H1 (cell line): Measurements from ENCODE around the gene ELANE. TPM values are rescaled to one million over a fixed set of nuclear protein-coding genes. Genes with fewer than 3 reads are reported as not detected.

Experiments used
- CTCF ChIA-PET: fragments of 300-600 bp; sonication (Branson Sonifier 250); formaldehyde crosslinking; loops from one replicate; lab custom pipeline; 2021; ENCODE audit not compliant: partially characterized antibody; lab: Charles Lee
- POLR2A ChIA-PET: fragments of 300-600 bp; sonication (Branson Sonifier 250); formaldehyde crosslinking; loops from one replicate; lab custom pipeline; 2021; ENCODE audit warnings: inconsistent platforms; ENCODE audit not compliant: partially characterized antibody; lab: Charles Lee
- DNase-seq, 2 experiments: peaks; one replicate each; pipeline versions ENCODE4 v3.0.0 to v3.0.0-alpha.2; 2010 to 2022; ENCODE audit warnings: low spot score in 2 of 2, low read depth in 1 of 2, mixed read lengths in 1 of 2
- FAIRE-seq: peaks from 2 replicates; lab custom pipeline; 2011; peaks lifted over from hg19 to GRCh38; lab: Jason Lieb, UNC
- H2AFZ ChIP-seq: 2 replicates; pipeline ENCODE4 v1.8.1; 2012; ENCODE audit warnings: low read length, inconsistent platforms
- H2AK5ac ChIP-seq: 2 replicates; pipeline ENCODE4 v1.6.1; 2013; ENCODE audit warnings: low read depth, low read length
- H2BK120ac ChIP-seq: replicated peaks from 2 replicates; pipeline ENCODE3; 2013; ENCODE audit warnings: low read depth, low read length, inconsistent platforms
- H2BK12ac ChIP-seq: 2 replicates; pipeline ENCODE4 v1.6.1; 2013; ENCODE audit warnings: low read depth, low read length
- H2BK15ac ChIP-seq: 2 replicates; pipeline ENCODE4 v1.6.1; 2013; ENCODE audit warnings: low read length
- H2BK20ac ChIP-seq: 2 replicates; pipeline ENCODE4 v1.6.1; 2013; ENCODE audit warnings: low read length
- H2BK5ac ChIP-seq: 2 replicates; pipeline ENCODE4 v1.6.1; 2013; ENCODE audit warnings: low read depth, low read length
- H3K14ac ChIP-seq: 2 replicates; pipeline ENCODE4 v1.6.1; 2013; ENCODE audit warnings: inconsistent platforms; ENCODE audit not compliant: insufficient read length
- H3K18ac ChIP-seq: 2 replicates; pipeline ENCODE4 v1.6.1; 2013; ENCODE audit warnings: low read length; ENCODE audit errors: extremely low read depth
- H3K23ac ChIP-seq: 2 replicates; pipeline ENCODE4 v1.6.1; 2013; ENCODE audit warnings: inconsistent platforms; ENCODE audit not compliant: insufficient read length
- H3K23me2 ChIP-seq: 2 replicates; pipeline ENCODE4 v1.6.1; 2013; ENCODE audit warnings: low read depth, low read length
- H3K27ac ChIP-seq: 2 replicates; pipeline ENCODE4 v1.6.1; 2011; ENCODE audit warnings: low read depth, low read length, inconsistent platforms
- H3K27me3 ChIP-seq, 4 experiments: replicated peaks in 1 of 4; 1 replicate in 1 of 4; 2 replicates in 3 of 4; pipeline versions ENCODE4 v1.6.1 to v1.8.1; 2011 to 2013; ENCODE audit warnings: low read length in 3 of 4, mild to moderate bottlenecking in 3 of 4, inconsistent platforms in 2 of 4, mixed read lengths in 2 of 4, moderate library complexity in 1 of 4; ENCODE audit not compliant: control insufficient read depth in 3 of 4, insufficient read depth in 3 of 4; ENCODE audit errors: extremely low read depth in 1 of 4
- H3K36me3 ChIP-seq, 4 experiments: 2 replicates each; pipeline versions ENCODE4 v1.6.1 to v1.8.1; 2011 to 2013; ENCODE audit warnings: mild to moderate bottlenecking in 4 of 4, low read length in 3 of 4, moderate library complexity in 2 of 4, control low read depth in 1 of 4, inconsistent platforms in 1 of 4; ENCODE audit not compliant: insufficient read depth in 4 of 4, control insufficient read depth in 2 of 4
- H3K4ac ChIP-seq: replicated peaks from 2 replicates; pipeline ENCODE3; 2013; ENCODE audit warnings: low read length, low read depth, mixed read lengths, inconsistent platforms; ENCODE audit not compliant: insufficient read length
- H3K4me1 ChIP-seq, 4 experiments: replicated peaks in 1 of 4; 1 replicate in 1 of 4; 2 replicates in 3 of 4; pipeline versions ENCODE4 v1.6.1 to v1.8.1; 2011 to 2013; ENCODE audit warnings: low read length in 3 of 4, inconsistent platforms in 2 of 4, mixed read lengths in 1 of 4; ENCODE audit not compliant: insufficient read depth in 4 of 4, control insufficient read depth in 3 of 4
- H3K4me2 ChIP-seq, 2 experiments: 2 replicates each; pipeline versions ENCODE4 v1.6.1 to v1.8.1; 2011 to 2013; ENCODE audit warnings: low read depth in 2 of 2, low read length in 2 of 2, control low read depth in 1 of 2, inconsistent platforms in 1 of 2, mild to moderate bottlenecking in 1 of 2; ENCODE audit not compliant: insufficient read depth in 1 of 2
- H3K4me3 ChIP-seq, 4 experiments: fragments of 200-600, 300-600 bp in 1 of 4; sonication (generic), shearing (Covaris generic), sonication (Bioruptor Twin) in 1 of 4; 2 replicates each; pipeline versions ENCODE4 v1.5.1 to v1.8.1; 2011 to 2016; ENCODE audit warnings: low read length in 4 of 4, low read depth in 3 of 4, control low read depth in 2 of 4, inconsistent platforms in 2 of 4, mild to moderate bottlenecking in 2 of 4, mixed read lengths in 1 of 4, moderate library complexity in 1 of 4; ENCODE audit not compliant: insufficient read depth in 2 of 4; ENCODE audit errors: extremely low read depth in 1 of 4
- H3K56ac ChIP-seq: replicated peaks from 2 replicates; pipeline ENCODE3; 2013; ENCODE audit warnings: low read depth, mild to moderate bottlenecking, mixed read lengths, low read length, inconsistent platforms; ENCODE audit not compliant: insufficient read length
- H3K79me1 ChIP-seq: 2 replicates; pipeline ENCODE4 v1.6.1; 2013; ENCODE audit warnings: low read depth, low read length, control low read depth
- H3K79me2 ChIP-seq, 2 experiments: 2 replicates each; pipeline versions ENCODE4 v1.6.1 to v1.8.1; 2012 to 2013; ENCODE audit warnings: low read length in 2 of 2, mild to moderate bottlenecking in 2 of 2, inconsistent platforms in 1 of 2; ENCODE audit not compliant: insufficient read depth in 2 of 2, control insufficient read depth in 1 of 2
- H3K9ac ChIP-seq, 4 experiments: replicated peaks in 1 of 4; 1 replicate in 1 of 4; 2 replicates in 3 of 4; pipeline versions ENCODE4 v1.6.1 to v1.8.1; 2011 to 2013; ENCODE audit warnings: low read depth in 3 of 4, low read length in 3 of 4, control low read depth in 2 of 4, mild to moderate bottlenecking in 2 of 4, moderate library complexity in 2 of 4, inconsistent platforms in 1 of 4; ENCODE audit errors: extremely low read depth in 1 of 4
- H3K9me3 ChIP-seq, 2 experiments: 2 replicates each; pipeline versions ENCODE4 v1.6.1 to v1.8.1; 2012 to 2013; ENCODE audit warnings: mild to moderate bottlenecking in 2 of 2, moderate library complexity in 2 of 2, control low read depth in 1 of 2, inconsistent platforms in 1 of 2, low read depth in 1 of 2, low read length in 1 of 2, mixed read lengths in 1 of 2; ENCODE audit not compliant: insufficient read depth in 2 of 2
- H4K20me1 ChIP-seq, 2 experiments: replicated peaks in 1 of 2; 2 replicates each; pipeline versions ENCODE3 to v1.8.1; 2011 to 2013; ENCODE audit warnings: inconsistent platforms in 2 of 2, low read length in 2 of 2, mild to moderate bottlenecking in 1 of 2; ENCODE audit not compliant: insufficient read depth in 2 of 2, control insufficient read depth in 1 of 2
- H4K5ac ChIP-seq: 2 replicates; pipeline ENCODE4 v1.6.1; 2013; ENCODE audit warnings: low read length, low read depth, mixed read lengths, inconsistent platforms; ENCODE audit not compliant: insufficient read length
- H4K8ac ChIP-seq: 2 replicates; pipeline ENCODE4 v1.8.0; 2013; ENCODE audit warnings: mild to moderate bottlenecking, moderate library complexity, low read length, inconsistent platforms; ENCODE audit not compliant: insufficient read depth; ENCODE audit errors: extremely low read depth
- H4K91ac ChIP-seq: replicated peaks from 2 replicates; pipeline ENCODE3; 2013; ENCODE audit warnings: low read length, mixed read lengths, inconsistent platforms; ENCODE audit not compliant: insufficient read length
- BCL11A ChIP-seq, 2 experiments: IDR thresholded peaks; one replicate each; pipeline ENCODE4 v1.6.1; 2011; ENCODE audit warnings: low read depth in 2 of 2, low read length in 2 of 2, mild to moderate bottlenecking in 2 of 2
- BRCA1 ChIP-seq: IDR thresholded peaks from 2 replicates; pipeline ENCODE4 v1.6.1; 2012; ENCODE audit warnings: low read depth, low read length, improper control_type of control experiment
- CEBPB ChIP-seq: IDR thresholded peaks from 2 replicates; pipeline ENCODE4 v1.6.1; 2012; ENCODE audit warnings: low read depth, low read length
- MAFK ChIP-seq: IDR thresholded peaks from 2 replicates; pipeline ENCODE4 v1.6.1; 2012; ENCODE audit warnings: low read depth, mild to moderate bottlenecking, improper control_type of control experiment, low read length
- NRF1 ChIP-seq: IDR thresholded peaks from 2 replicates; pipeline ENCODE4 v1.6.1; 2011; ENCODE audit warnings: mild to moderate bottlenecking, low read depth, low read length, improper control_type of control experiment
- POLR2AphosphoS5 ChIP-seq: IDR thresholded peaks from 2 replicates; pipeline ENCODE4 v1.6.1; 2011; ENCODE audit warnings: low read depth, low read length
- POU5F1 ChIP-seq: IDR thresholded peaks from 2 replicates; pipeline ENCODE4 v1.6.1; 2011; ENCODE audit warnings: low read depth, mild to moderate bottlenecking, low read length, moderate library complexity
- SAP30 ChIP-seq: fragments of 300-600 bp; sonication (generic); IDR thresholded peaks from 2 replicates; pipeline ENCODE4 v1.7.1; 2012; ENCODE audit warnings: low read length, moderate library complexity, mild to moderate bottlenecking, inconsistent platforms; ENCODE audit not compliant: insufficient read depth, insufficient replicate concordance
- TEAD4 ChIP-seq: IDR thresholded peaks from 2 replicates; pipeline ENCODE4 v1.6.1; 2012; ENCODE audit warnings: low read depth, low read length, inconsistent platforms, mixed read lengths
- WGBS, 2 experiments: shearing (Covaris generic) in 1 of 2; methylation state at CpG; one replicate each; pipeline versions ENCODE4 v1.1.6 to v1.1.7; 2013 to 2015; ENCODE audit warnings: low lambda C conversion rate in 2 of 2, mixed read lengths in 2 of 2, inconsistent platforms in 1 of 2, low coverage in 1 of 2, missing lambda C conversion rate in 1 of 2; ENCODE audit not compliant: insufficient replicate concordance in 2 of 2, insufficient coverage in 1 of 2, insufficient read length in 1 of 2; ENCODE audit errors: extremely low coverage in 1 of 2, missing lambda C conversion rate in 1 of 2; 5-methylcytosine and 5-hydroxymethylcytosine counted together
- polyA plus RNA-seq, 7 experiments: library from polyadenylated mRNA; depleted of rRNA in 3 of 7; stranded (reverse) in 5 of 7; unstranded in 2 of 7; fragments of >200 nt in 5 of 7; fragments of 200-250 nt in 2 of 7; gene quantifications; 1 replicate in 5 of 7; 2 replicates in 1 of 7; 4 replicates in 1 of 7; pipeline versions ENCODE4 v1.2.1 to v1.2.3, GENCODE V29; 2011 to 2013; ENCODE audit warnings: missing spikeins in 2 of 7, mixed read lengths in 2 of 7
- total RNA-seq: library from RNA; stranded (reverse); fragmentation: NEBNext Ultra II Directional; extraction: Animal tissue kit (Norgen Biotek cat#: 25700); gene quantifications from 2 replicates; pipeline ENCODE4 v1.2.1, GENCODE V29; 2021

ELANE gene
- total and polyA plus RNA-seq, 2 of the 8 experiments (the other 6 are each of a cell fraction or from before 2014, with no cell fraction given): not detected

- H3K18ac ChIP-seq: no peak overlapping the region
- no peak overlapping the region for H2BK20ac ChIP-seq
- DNase-seq (no peak), FAIRE-seq (no peak)
- WGBS, 2 experiments: 87% methylated on average over 21 of the region's 37 CpGs; no CpG with 5 or more reads in 1 of the 2 experiments
- ChIA-PET CTCF (interaction anchor here (1.0 to 3.1 kb wide), 4 partner anchors 10 to 104 kb away, joined by 3 to 18 read pairs (median 6); no protein-coding TSS in a partner anchor), POLR2A (interaction anchor here (0.6 to 1.4 kb wide), 4 partner anchors 10 to 183 kb away, joined by 3 to 5 read pairs (median 4); no protein-coding TSS in a partner anchor)
- H3K27me3 ChIP-seq: peaks cover 7 to 21% (median 16%) of the 10 kb centered on the region in 4 experiments
- peaks cover 0 to 6% (median 4%) of the 10 kb centered on the region in 4 experiments; a peak in 4 of 7 replicates for H3K4me1 ChIP-seq
- H3K4ac ChIP-seq: no peak overlapping the region
- no peak overlapping the region for H3K9ac ChIP-seq
- H2AK5ac ChIP-seq: no peak overlapping the region
- H3K23ac ChIP-seq: no peak overlapping the region
- H3K27ac ChIP-seq: no peak overlapping the region
- no peak overlapping the region for H3K56ac ChIP-seq
- H3K9me3 ChIP-seq: no peaks in the 10 kb centered on the region
- H2BK120ac ChIP-seq: no peak overlapping the region
- no peak overlapping the region for H4K91ac ChIP-seq
- peaks cover 6% of the 10 kb centered on the region; the same call in 1 of the 2 replicates for H3K23me2 ChIP-seq
- no peak overlapping the region for H3K14ac ChIP-seq
- no peak overlapping the region for H2AFZ ChIP-seq
- no peaks in the 10 kb centered on the region for H3K36me3 ChIP-seq
- no peak overlapping the region; the same call in 1 of the 2 replicates for H2BK12ac ChIP-seq
- no peak overlapping the region for H4K8ac ChIP-seq
- TF ChIP-seq TEAD4 (no peak), POLR2AphosphoS5 (no peak), MAFK (no peak), NRF1 (no peak), CEBPB (no peak), BRCA1 (no peak), BCL11A (IDR thresholded peaks at IDR 0.05; ENCODE audit: low read depth in 2 of 2, low read length in 2 of 2) (no peak), SAP30 (no peak), POU5F1 (no peak)
- no peaks in the 10 kb centered on the region for H3K79me1 ChIP-seq
- no peak overlapping the region for H2BK5ac ChIP-seq
- H3K4me2 ChIP-seq: no peak overlapping the region
- H3K4me3 ChIP-seq: no peak overlapping the region
- H2BK15ac ChIP-seq: no peak overlapping the region
- no peaks in the 10 kb centered on the region for H3K79me2 ChIP-seq
- H4K20me1 ChIP-seq: no peaks in the 10 kb centered on the region
- no peak overlapping the region for H4K5ac ChIP-seq
These were observed 6.2 kb upstream of the ELANE start for GRCh38 chr19:845707-846521.
